ENCODE data around the gene SRP54. TPM values are rescaled to one million over a fixed set of nuclear protein-coding genes. Genes with fewer than 3 reads are reported as not detected.
"Not testable (repeated sequence)": the region's sequence is repeated elsewhere in the genome, so short reads cannot be mapped to it uniquely, and the experiment has no call there.

Gene SRP54
- total RNA-seq, 1 donor from 2014 or later, result 105 TPM

- TF ChIP-seq CTCF (IDR thresholded peaks at IDR 0.05) (no peak), EZH2 (IDR thresholded peaks at IDR 0.05) (no peak), EZH2phosphoT487 (IDR thresholded peaks at IDR 0.05) (no peak)
- no peaks in the 10 kb centered on the region for H3K27me3 ChIP-seq
- no peak overlapping the region for H3K27ac ChIP-seq
- no peak overlapping the region for H2AFZ ChIP-seq (replicated peaks)
- no peak overlapping the region for H3K4me3 ChIP-seq
- H3F3A ChIP-seq (ENCODE audit: low read depth), result no peaks in the 10 kb centered on the region
- Mint-ChIP-seq H3K27ac (no peak overlapping the region), H3K4me1 (no peaks in the 10 kb centered on the region), H3K36me3 (peaks cover 33% of the 10 kb centered on the region), H3K27me3 (ENCODE audit: insufficient read depth, low read depth) (no peaks in the 10 kb centered on the region), H3K9me3 (peaks cover 26% of the 10 kb centered on the region), H3K4me3 (no peak overlapping the region)
- H4K20me1 ChIP-seq (ENCODE audit: low read depth), result no peaks in the 10 kb centered on the region
- no peaks in the 10 kb centered on the region for H3K4me1 ChIP-seq
- H3K4me2 ChIP-seq, result no peak overlapping the region
- peaks cover 6% of the 10 kb centered on the region for H3K36me3 ChIP-seq
- H3K9me3 ChIP-seq (ENCODE audit: low read depth), result no peaks in the 10 kb centered on the region
- H3K79me2 ChIP-seq (ENCODE audit: low read depth), result no peaks in the 10 kb centered on the region
- DNase-seq (ENCODE audit: low spot score), result no peak
- H3K9ac ChIP-seq, result no peak overlapping the region
Observed at GRCh38 chr14:35032562-35032961, 49.8 kb downstream of the SRP54 start.

DNA sequence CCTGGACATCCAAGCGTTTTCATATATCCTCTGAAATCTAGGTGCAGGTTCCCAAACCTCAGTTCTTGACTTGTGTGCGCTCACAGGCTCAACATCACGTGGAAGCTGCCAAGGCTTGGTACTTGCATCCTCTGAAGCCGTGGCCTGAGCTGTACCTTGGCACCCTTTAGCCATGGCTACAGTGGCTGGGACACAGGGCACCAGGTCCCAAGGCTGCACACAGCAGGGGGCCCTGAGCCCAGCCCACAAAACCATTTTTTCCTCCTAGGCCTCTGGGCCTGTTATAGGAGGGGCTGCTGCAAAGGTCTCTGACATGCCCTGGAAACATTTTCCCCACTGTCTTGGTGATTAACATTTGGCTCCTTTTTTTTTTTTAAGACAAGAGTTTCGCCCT is 51.6 kb downstream of the SRP54 start:
- Mint-ChIP-seq H3K36me3 (peaks cover 21% of the 10 kb centered on the region), H3K27me3 (ENCODE audit: insufficient read depth, low read depth) (no peaks in the 10 kb centered on the region), H3K4me1 (no peaks in the 10 kb centered on the region), H3K4me3 (no peak overlapping the region), H3K27ac (no peak overlapping the region), H3K9me3 (peaks cover 26% of the 10 kb centered on the region)
- H3K9me3 ChIP-seq (ENCODE audit: low read depth), result no peaks in the 10 kb centered on the region
- H3K4me2 ChIP-seq, result no peak overlapping the region
- no peaks in the 10 kb centered on the region for H3K4me1 ChIP-seq
- TF ChIP-seq EZH2 (IDR thresholded peaks at IDR 0.05) (no peak), EZH2phosphoT487 (IDR thresholded peaks at IDR 0.05) (no peak)
- H3F3A ChIP-seq (ENCODE audit: low read depth), result no peaks in the 10 kb centered on the region
- no peaks in the 10 kb centered on the region for H4K20me1 ChIP-seq (ENCODE audit: low read depth)
- H3K4me3 ChIP-seq, result no peak overlapping the region
- H3K9ac ChIP-seq, result no peak overlapping the region
- no peaks in the 10 kb centered on the region for H3K36me3 ChIP-seq
- H3K79me2 ChIP-seq (ENCODE audit: low read depth), result no peaks in the 10 kb centered on the region
- DNase-seq (ENCODE audit: low spot score), result no peak
- H3K27me3 ChIP-seq, result no peaks in the 10 kb centered on the region
- H2AFZ ChIP-seq (replicated peaks), result no peak overlapping the region
- no peak overlapping the region for H3K27ac ChIP-seq

GRCh38 chr14:35034944-35035554 is 52.3 kb downstream of the SRP54 start:
- not testable (repeated sequence) for H3K36me3 ChIP-seq; H3K27me3 ChIP-seq; H3K9me3 ChIP-seq (ENCODE audit: low read depth); H3F3A ChIP-seq (ENCODE audit: low read depth); H3K9ac ChIP-seq; H3K27ac ChIP-seq; H3K4me1 Mint-ChIP-seq; H3K4me2 ChIP-seq; H3K27me3 Mint-ChIP-seq (ENCODE audit: insufficient read depth, low read depth); DNase-seq (ENCODE audit: low spot score); H3K79me2 ChIP-seq (ENCODE audit: low read depth); H4K20me1 ChIP-seq (ENCODE audit: low read depth); H3K4me3 Mint-ChIP-seq; H3K4me3 ChIP-seq; H2AFZ ChIP-seq (replicated peaks); H3K4me1 ChIP-seq
- peaks cover 26% of the 10 kb centered on the region for H3K9me3 Mint-ChIP-seq
- peak overlapping the region; percentile 2 for H3K27ac Mint-ChIP-seq
- peaks cover 20% of the 10 kb centered on the region for H3K36me3 Mint-ChIP-seq

- H3K9me3 ChIP-seq (ENCODE audit: low read depth); H3K9ac ChIP-seq; H3K79me2 ChIP-seq (ENCODE audit: low read depth); H4K20me1 ChIP-seq (ENCODE audit: low read depth); H3K27ac ChIP-seq; H3K4me2 ChIP-seq; H3K4me3 ChIP-seq; H3F3A ChIP-seq (ENCODE audit: low read depth); H2AFZ ChIP-seq (replicated peaks); H3K36me3 ChIP-seq; H3K27me3 ChIP-seq; DNase-seq (ENCODE audit: low spot score); H3K27me3 Mint-ChIP-seq (ENCODE audit: insufficient read depth, low read depth); H3K4me3 Mint-ChIP-seq; H3K4me1 Mint-ChIP-seq; H3K4me1 ChIP-seq; H3K27ac Mint-ChIP-seq: not testable (repeated sequence)
- Mint-ChIP-seq H3K36me3 (peaks cover 16% of the 10 kb centered on the region), H3K9me3 (peaks cover 25% of the 10 kb centered on the region)
Observed at GRCh38 chr14:35038312-35038711, 55.5 kb downstream of the SRP54 start.

- Histone ChIP-seq H3K9me3 (ENCODE audit: low read depth) (no peaks in the 10 kb centered on the region), H4K20me1 (ENCODE audit: low read depth) (peaks cover 5% of the 10 kb centered on the region), H3K36me3 (no peaks in the 10 kb centered on the region), H3K27ac (no peak overlapping the region), H3K4me1 (peaks cover 11% of the 10 kb centered on the region), H3K4me2 (no peak overlapping the region), H3K27me3 (no peaks in the 10 kb centered on the region), H3K79me2 (ENCODE audit: low read depth) (peaks cover 10% of the 10 kb centered on the region), H3K4me3 (no peak overlapping the region), H2AFZ (replicated peaks) (no peak overlapping the region), H3F3A (ENCODE audit: low read depth) (peaks cover 12% of the 10 kb centered on the region), H3K9ac (no peak overlapping the region)
- peaks cover 7% of the 10 kb centered on the region for H3K4me1 Mint-ChIP-seq
- H3K36me3 Mint-ChIP-seq, result no peaks in the 10 kb centered on the region
- TF ChIP-seq CTCF (IDR thresholded peaks at IDR 0.05) (no peak), EZH2 (IDR thresholded peaks at IDR 0.05) (no peak), EZH2phosphoT487 (IDR thresholded peaks at IDR 0.05) (no peak)
- H3K27ac Mint-ChIP-seq, result no peak overlapping the region
- H3K27me3 Mint-ChIP-seq (ENCODE audit: insufficient read depth, low read depth), result no peaks in the 10 kb centered on the region
- no peak overlapping the region for H3K4me3 Mint-ChIP-seq
- H3K9me3 Mint-ChIP-seq, result no peaks in the 10 kb centered on the region
- DNase-seq (ENCODE audit: low spot score), result no peak
Observed at GRCh38 chr14:35042632-35043031, 59.8 kb downstream of the SRP54 start.

All from neural progenitor cell (in vitro differentiated cells).